K562 (cell line): Measurements from ENCODE around the gene PGLYRP4. TPM values are rescaled to one million over a fixed set of nuclear protein-coding genes. Genes with fewer than 3 reads are reported as not detected.

ENCODE experiments used
- ATAC-seq: fragments of 200-7000 bp; cut with Tn5 transposase; 3 replicates; pipeline ENCODE4 v1.9.1; 2020; ENCODE audit warnings: moderate library complexity
- BruUV-seq: library from RNA; stranded (reverse); fragments of 400-500 nt; replicated peaks from 2 replicates; lab custom pipeline; 2021; lab: Mats Ljungman, UMichigan
- CTCF ChIA-PET: fragments of 300-600 bp; formaldehyde crosslinking; extraction: SDS; loops from one replicate; lab custom pipeline; 2021; ENCODE audit warnings: low intra/inter-chr PET ratio; lab: Yijun Ruan, JAX
- POLR2A ChIA-PET: fragments of 300-600, 350-650 bp; sonication (Branson Sonifier 250); formaldehyde crosslinking; extraction: SDS; loops from one replicate; lab custom pipeline; 2021; ENCODE audit warnings: antibody characterized with exemption, inconsistent platforms; lab: Yijun Ruan, JAX
- DNase-seq, 4 experiments: peaks; one replicate each; pipeline versions ENCODE4 v3.0.0 to v3.0.0-alpha.2; 2011 to 2018; ENCODE audit warnings: low spot score in 3 of 4, mixed read lengths in 3 of 4; ENCODE audit errors: extremely low read depth in 1 of 4
- FAIRE-seq: peaks from 2 replicates; lab custom pipeline; 2011; peaks lifted over from hg19 to GRCh38; lab: Jason Lieb, UNC
- H2AFZ ChIP-seq: 2 replicates; pipeline ENCODE4 v1.6.0; 2011; ENCODE audit warnings: low read depth, low read length, control low read depth, inconsistent platforms
- H3K27ac ChIP-seq: fragments of 200-600 bp; 3 replicates; pipeline ENCODE4 v1.8.0; 2011; ENCODE audit warnings: low read depth, mild to moderate bottlenecking, control low read depth, inconsistent platforms, low read length, moderate library complexity, mixed read lengths; ENCODE audit errors: extremely low read depth
- H3K27me3 ChIP-seq, 2 experiments: fragments of 300-600 bp in 1 of 2; 2 replicates in 1 of 2; 3 replicates in 1 of 2; pipeline versions ENCODE4 v1.6.0 to v1.8.0; 2011; ENCODE audit warnings: inconsistent platforms in 2 of 2, low read length in 2 of 2, mild to moderate bottlenecking in 1 of 2, mixed read lengths in 1 of 2, moderate library complexity in 1 of 2; ENCODE audit not compliant: control insufficient read depth in 2 of 2, insufficient read depth in 2 of 2
- H3K36me3 ChIP-seq: fragments of 300-600 bp; 3 replicates; pipeline ENCODE4 v1.8.0; 2011; ENCODE audit warnings: mild to moderate bottlenecking, low read length, inconsistent platforms; ENCODE audit not compliant: control insufficient read depth, insufficient read depth
- H3K4me1 ChIP-seq, 2 experiments: fragments of 200-600 bp in 1 of 2; replicated peaks in 1 of 2; 2 replicates in 1 of 2; 3 replicates in 1 of 2; pipeline versions ENCODE4 v1.5.1 to v1.8.0; 2011; ENCODE audit warnings: inconsistent platforms in 2 of 2, low read length in 2 of 2, mild to moderate bottlenecking in 1 of 2, mixed read lengths in 1 of 2, moderate library complexity in 1 of 2; ENCODE audit not compliant: control insufficient read depth in 2 of 2, insufficient read depth in 2 of 2
- H3K4me2 ChIP-seq: 2 replicates; pipeline ENCODE4 v1.6.1; 2011; ENCODE audit warnings: low read length, control low read depth, inconsistent platforms, mixed read lengths; ENCODE audit not compliant: insufficient read depth
- H3K4me3 ChIP-seq: fragments of 200-600 bp; sonication (generic), shearing (Covaris generic); 2 replicates; pipeline ENCODE4 v1.5.1; 2016; ENCODE audit warnings: control low read depth, inconsistent platforms
- H3K79me2 ChIP-seq: fragments of 200-600 bp; 3 replicates; pipeline ENCODE4 v1.8.0; 2011; ENCODE audit warnings: low read length, inconsistent platforms; ENCODE audit not compliant: control insufficient read depth, insufficient read depth
- H3K9ac ChIP-seq, 2 experiments: 2 replicates each; pipeline versions ENCODE4 v1.6.0 to v1.6.1; 2011; ENCODE audit warnings: low read depth in 2 of 2, low read length in 2 of 2, control low read depth in 1 of 2, inconsistent platforms in 1 of 2, mild to moderate bottlenecking in 1 of 2, mixed read lengths in 1 of 2; ENCODE audit not compliant: insufficient read depth in 1 of 2
- H3K9me1 ChIP-seq: one replicate; pipeline ENCODE4 v1.6.0; 2011; ENCODE audit warnings: inconsistent platforms, mild to moderate bottlenecking, low read length, moderate library complexity; ENCODE audit not compliant: control insufficient read depth, insufficient read depth
- H3K9me3 ChIP-seq: replicated peaks from 2 replicates; pipeline ENCODE4 v1.5.1; 2011; ENCODE audit warnings: low read depth, low read length, inconsistent platforms; ENCODE audit not compliant: control insufficient read depth, insufficient read depth
- H4K20me1 ChIP-seq: replicated peaks from 2 replicates; pipeline ENCODE4 v1.6.1; 2011; ENCODE audit warnings: low read length, inconsistent platforms, mixed read lengths; ENCODE audit not compliant: control insufficient read depth, insufficient read depth
- ASH1L ChIP-seq: fragments of 450-650 bp; IDR thresholded peaks from 2 replicates; pipeline ENCODE4 v1.6.1; 2018; ENCODE audit warnings: borderline replicate concordance, mild to moderate bottlenecking, low read depth; ENCODE audit not compliant: partially characterized antibody
- CHD4 ChIP-seq: fragments of 200-600 bp; sonication (generic); IDR thresholded peaks from 3 replicates; pipeline ENCODE4 v1.6.1; 2012; ENCODE audit warnings: low read depth, mild to moderate bottlenecking, mixed read lengths, low read length, inconsistent platforms; ENCODE audit not compliant: insufficient read depth, insufficient replicate concordance, poor library complexity, severe bottlenecking
- NFRKB ChIP-seq: fragments of 450-650 bp; IDR thresholded peaks from 2 replicates; pipeline ENCODE4 v1.6.1; 2016; ENCODE audit warnings: low read depth
- ZNF121 ChIP-seq: sonication (generic); formaldehyde crosslinking; conservative IDR thresholded peaks from 2 replicates; pipeline ENCODE4 v1.8.0; 2022; ENCODE audit warnings: missing genetic modification reagents
- ZNF436 ChIP-seq: fragments of 250-450, 450-650 bp; sonication (Bioruptor Pico); formaldehyde crosslinking; IDR thresholded peaks from 2 replicates; pipeline ENCODE4 v1.7.0; 2020; ENCODE audit warnings: mild to moderate bottlenecking
- WGBS: fragments of 100-300 bp; shearing (Covaris generic); methylation state at CpG from one replicate; pipeline ENCODE4 v1.1.6; 2016; ENCODE audit warnings: low coverage, mixed read lengths; ENCODE audit not compliant: insufficient coverage; ENCODE audit errors: missing lambda C conversion rate; 5-methylcytosine and 5-hydroxymethylcytosine counted together
- in situ Hi-C: fragments of 300-500 bp; cut with MboI; formaldehyde crosslinking; loops from 4 replicates; pipeline ENCODE4 v1.15.0; 2018; ENCODE audit warnings: inconsistent platforms, mixed read lengths
- intact Hi-C: fragments of 100-400 bp; cut with micrococcal nuclease; formaldehyde crosslinking; loops from 2 replicates; pipeline ENCODE4 v1.14.2; 2022
- polyA plus RNA-seq, 8 experiments: library from polyadenylated mRNA; depleted of rRNA in 4 of 8; stranded (reverse) in 5 of 8; unstranded in 3 of 8; fragments of >200 nt; fragmentation: Nextera tagmentation in 2 of 8; fragmentation: Illumina TruSeq in 1 of 8; extraction: Ambion mirVana in 2 of 8; extraction: Trizol in 1 of 8; gene quantifications; 2 replicates each; pipeline versions ENCODE4 v1.2.1 to v1.2.3, GENCODE V29; 2011 to 2014; ENCODE audit warnings: inconsistent platforms in 1 of 8, missing spikeins in 1 of 8
- total RNA-seq, 7 experiments: library from RNA; depleted of rRNA in 6 of 7; stranded (reverse); fragments of >200 nt in 6 of 7; fragmentation: Illumina TruSeq in 2 of 7; extraction: Trizol in 2 of 7; gene quantifications; 2 replicates each; pipeline versions ENCODE4 v1.2.1 to v1.2.3, GENCODE V29; 2011 to 2021; ENCODE audit warnings: low replicate concordance in 1 of 7
- TF ChIP-seq, protein P1 (sequence below): fragments of 450-650 bp; IDR thresholded peaks from 2 replicates; pipeline ENCODE4 v1.6.1; 2016; ENCODE audit warnings: low read depth
- TF ChIP-seq, protein P2 (sequence below): IDR thresholded peaks from 2 replicates; pipeline ENCODE4 v1.6.1; 2016; ENCODE audit warnings: missing genetic modification characterization, missing compliant biosample characterization
- TF ChIP-seq, protein P3 (sequence below): fragments of 250-450 bp; sonication (Bioruptor Pico); IDR thresholded peaks from 2 replicates; pipeline ENCODE4 v1.5.0; 2022; ENCODE audit warnings: mild to moderate bottlenecking

PGLYRP4 gene
- total and polyA plus RNA-seq, 9 of the 15 experiments (the other 6 are each of a cell fraction or from before 2014, with no cell fraction given), result 0.06 to 0.13 (median 0.11) TPM; not detected in 6

DNA sequence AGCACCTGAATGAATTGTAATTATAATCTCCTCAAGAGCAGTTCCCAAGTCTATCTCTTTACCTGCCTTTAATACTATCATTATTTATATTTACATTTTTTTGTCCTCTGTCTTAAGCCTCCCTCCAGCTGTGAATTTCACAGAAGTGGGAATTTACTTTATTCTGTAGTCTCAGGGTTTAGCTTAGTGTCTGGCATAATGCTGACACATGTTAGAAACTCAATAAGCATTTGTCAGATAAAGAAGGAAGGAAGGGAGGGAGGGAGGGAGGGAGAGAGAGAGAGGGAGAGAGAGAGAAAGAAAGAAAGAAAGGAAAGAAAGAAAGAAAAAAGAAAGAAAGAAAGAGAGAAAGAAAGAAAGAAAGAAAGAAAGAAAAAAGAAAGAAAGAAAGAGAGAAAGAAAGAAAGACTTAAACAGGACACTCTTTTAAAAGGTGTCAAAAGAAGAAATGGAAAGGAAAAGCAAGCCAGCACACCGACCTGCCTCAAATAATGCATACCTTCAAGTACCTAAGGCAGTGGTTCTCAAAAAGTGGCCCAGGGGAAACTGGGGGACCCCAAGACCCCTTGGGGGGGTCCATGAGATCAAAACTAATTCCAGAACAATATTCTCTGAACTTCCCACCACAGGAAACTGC lies 1.8 kb upstream of the PGLYRP4 start:
- Histone ChIP-seq H3K9me3 (no peaks in the 10 kb centered on the region), H2AFZ (0 out of 2 replicates have a peak overlapping the region, but pooled peaks have one; percentile 44), H3K4me3 (no peak overlapping the region), H3K4me1 (peaks cover under 1 to 5% of the 10 kb centered on the region in 2 experiments; a peak in 3 of 5 replicates), H3K79me2 (no peaks in the 10 kb centered on the region), H3K9ac (no peak overlapping the region), H3K27ac (no peak overlapping the region), H3K27me3 (peaks cover 3 to 15% of the 10 kb centered on the region in 2 experiments; a peak in 3 of 5 replicates), H3K36me3 (no peaks in the 10 kb centered on the region), H3K9me1 (no peaks in the 10 kb centered on the region), H3K4me2 (no peak overlapping the region), H4K20me1 (peaks cover 3% of the 10 kb centered on the region; the same call in 1 of the 2 replicates)
- in situ Hi-C loops (loop anchor here (5.0 to 10.0 kb wide), 2 partner anchors 157 to 404 kb away; no protein-coding TSS in a partner anchor), intact Hi-C loops (loop anchor here (10.0 kb wide), 2 partner anchors 414 to 634 kb away; partner anchors contain the start of gene RAB13)
- CTCF ChIA-PET, result interaction anchor here (0.6 kb wide), 1 partner anchor 26 kb away, joined by 3 read pairs; no protein-coding TSS in a partner anchor
- no peak for ATAC-seq
- FAIRE-seq, result no peak
- 0% methylated on average over 1 of the region's 1 CpG for WGBS
- BruUV-seq, result no TSS peak
- DNase-seq, result no peak
- POLR2A ChIA-PET, result interaction anchor here (2.6 kb wide), 1 partner anchor 145 kb away, joined by 9 read pairs; no protein-coding TSS in a partner anchor
- TF ChIP-seq, protein P1, sequence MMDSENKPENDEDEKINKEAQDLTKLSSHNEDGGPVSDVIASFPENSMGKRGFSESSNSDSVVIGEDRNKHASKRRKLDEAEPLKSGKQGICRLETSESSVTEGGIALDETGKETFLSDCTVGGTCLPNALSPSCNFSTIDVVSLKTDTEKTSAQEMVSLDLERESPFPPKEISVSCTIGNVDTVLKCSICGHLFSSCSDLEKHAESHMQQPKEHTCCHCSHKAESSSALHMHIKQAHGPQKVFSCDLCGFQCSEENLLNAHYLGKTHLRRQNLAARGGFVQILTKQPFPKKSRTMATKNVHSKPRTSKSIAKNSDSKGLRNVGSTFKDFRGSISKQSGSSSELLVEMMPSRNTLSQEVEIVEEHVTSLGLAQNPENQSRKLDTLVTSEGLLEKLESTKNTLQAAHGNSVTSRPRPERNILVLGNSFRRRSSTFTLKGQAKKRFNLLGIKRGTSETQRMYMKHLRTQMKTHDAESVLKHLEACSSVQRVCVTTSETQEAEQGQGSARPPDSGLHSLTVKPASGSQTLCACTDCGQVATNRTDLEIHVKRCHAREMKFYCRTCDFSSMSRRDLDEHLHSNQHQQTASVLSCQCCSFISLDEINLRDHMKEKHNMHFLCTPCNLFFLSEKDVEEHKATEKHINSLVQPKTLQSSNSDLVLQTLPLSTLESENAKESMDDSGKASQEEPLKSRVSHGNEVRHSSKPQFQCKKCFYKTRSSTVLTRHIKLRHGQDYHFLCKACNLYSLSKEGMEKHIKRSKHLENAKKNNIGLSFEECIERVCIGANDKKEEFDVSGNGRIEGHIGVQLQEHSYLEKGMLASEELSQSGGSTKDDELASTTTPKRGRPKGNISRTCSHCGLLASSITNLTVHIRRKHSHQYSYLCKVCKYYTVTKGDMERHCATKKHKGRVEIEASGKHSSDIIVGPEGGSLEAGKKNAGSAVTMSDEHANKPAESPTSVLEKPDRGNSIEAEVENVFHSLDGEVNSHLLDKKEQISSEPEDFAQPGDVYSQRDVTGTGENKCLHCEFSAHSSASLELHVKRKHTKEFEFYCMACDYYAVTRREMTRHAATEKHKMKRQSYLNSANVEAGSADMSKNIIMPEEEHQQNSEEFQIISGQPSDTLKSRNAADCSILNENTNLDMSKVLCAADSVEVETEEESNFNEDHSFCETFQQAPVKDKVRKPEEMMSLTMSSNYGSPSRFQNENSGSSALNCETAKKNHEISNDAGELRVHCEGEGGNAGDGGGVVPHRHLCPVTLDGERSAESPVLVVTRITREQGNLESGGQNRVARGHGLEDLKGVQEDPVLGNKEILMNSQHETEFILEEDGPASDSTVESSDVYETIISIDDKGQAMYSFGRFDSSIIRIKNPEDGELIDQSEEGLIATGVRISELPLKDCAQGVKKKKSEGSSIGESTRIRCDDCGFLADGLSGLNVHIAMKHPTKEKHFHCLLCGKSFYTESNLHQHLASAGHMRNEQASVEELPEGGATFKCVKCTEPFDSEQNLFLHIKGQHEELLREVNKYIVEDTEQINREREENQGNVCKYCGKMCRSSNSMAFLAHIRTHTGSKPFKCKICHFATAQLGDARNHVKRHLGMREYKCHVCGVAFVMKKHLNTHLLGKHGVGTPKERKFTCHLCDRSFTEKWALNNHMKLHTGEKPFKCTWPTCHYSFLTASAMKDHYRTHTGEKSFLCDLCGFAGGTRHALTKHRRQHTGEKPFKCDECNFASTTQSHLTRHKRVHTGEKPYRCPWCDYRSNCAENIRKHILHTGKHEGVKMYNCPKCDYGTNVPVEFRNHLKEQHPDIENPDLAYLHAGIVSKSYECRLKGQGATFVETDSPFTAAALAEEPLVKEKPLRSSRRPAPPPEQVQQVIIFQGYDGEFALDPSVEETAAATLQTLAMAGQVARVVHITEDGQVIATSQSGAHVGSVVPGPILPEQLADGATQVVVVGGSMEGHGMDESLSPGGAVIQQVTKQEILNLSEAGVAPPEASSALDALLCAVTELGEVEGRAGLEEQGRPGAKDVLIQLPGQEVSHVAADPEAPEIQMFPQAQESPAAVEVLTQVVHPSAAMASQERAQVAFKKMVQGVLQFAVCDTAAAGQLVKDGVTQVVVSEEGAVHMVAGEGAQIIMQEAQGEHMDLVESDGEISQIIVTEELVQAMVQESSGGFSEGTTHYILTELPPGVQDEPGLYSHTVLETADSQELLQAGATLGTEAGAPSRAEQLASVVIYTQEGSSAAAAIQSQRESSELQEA, result no peak
- TF ChIP-seq ZNF121 (CRISPR knock-in tag) (no peak), NFRKB (no peak), ASH1L (no peak), ZNF436 (CRISPR knock-in tag) (no peak), CHD4 (no peak)
- TF ChIP-seq, protein P2, sequence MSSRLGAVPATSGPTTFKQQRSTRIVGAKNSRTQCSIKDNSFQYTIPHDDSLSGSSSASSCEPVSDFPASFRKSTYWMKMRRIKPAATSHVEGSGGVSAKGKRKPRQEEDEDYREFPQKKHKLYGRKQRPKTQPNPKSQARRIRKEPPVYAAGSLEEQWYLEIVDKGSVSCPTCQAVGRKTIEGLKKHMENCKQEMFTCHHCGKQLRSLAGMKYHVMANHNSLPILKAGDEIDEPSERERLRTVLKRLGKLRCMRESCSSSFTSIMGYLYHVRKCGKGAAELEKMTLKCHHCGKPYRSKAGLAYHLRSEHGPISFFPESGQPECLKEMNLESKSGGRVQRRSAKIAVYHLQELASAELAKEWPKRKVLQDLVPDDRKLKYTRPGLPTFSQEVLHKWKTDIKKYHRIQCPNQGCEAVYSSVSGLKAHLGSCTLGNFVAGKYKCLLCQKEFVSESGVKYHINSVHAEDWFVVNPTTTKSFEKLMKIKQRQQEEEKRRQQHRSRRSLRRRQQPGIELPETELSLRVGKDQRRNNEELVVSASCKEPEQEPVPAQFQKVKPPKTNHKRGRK (tag), result peak; percentile 95
- TF ChIP-seq, protein P3, sequence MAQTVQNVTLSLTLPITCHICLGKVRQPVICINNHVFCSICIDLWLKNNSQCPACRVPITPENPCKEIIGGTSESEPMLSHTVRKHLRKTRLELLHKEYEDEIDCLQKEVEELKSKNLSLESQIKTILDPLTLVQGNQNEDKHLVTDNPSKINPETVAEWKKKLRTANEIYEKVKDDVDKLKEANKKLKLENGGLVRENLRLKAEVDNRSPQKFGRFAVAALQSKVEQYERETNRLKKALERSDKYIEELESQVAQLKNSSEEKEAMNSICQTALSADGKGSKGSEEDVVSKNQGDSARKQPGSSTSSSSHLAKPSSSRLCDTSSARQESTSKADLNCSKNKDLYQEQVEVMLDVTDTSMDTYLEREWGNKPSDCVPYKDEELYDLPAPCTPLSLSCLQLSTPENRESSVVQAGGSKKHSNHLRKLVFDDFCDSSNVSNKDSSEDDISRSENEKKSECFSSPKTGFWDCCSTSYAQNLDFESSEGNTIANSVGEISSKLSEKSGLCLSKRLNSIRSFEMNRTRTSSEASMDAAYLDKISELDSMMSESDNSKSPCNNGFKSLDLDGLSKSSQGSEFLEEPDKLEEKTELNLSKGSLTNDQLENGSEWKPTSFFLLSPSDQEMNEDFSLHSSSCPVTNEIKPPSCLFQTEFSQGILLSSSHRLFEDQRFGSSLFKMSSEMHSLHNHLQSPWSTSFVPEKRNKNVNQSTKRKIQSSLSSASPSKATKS (CRISPR knock-in tag), result no peak
